Keratinocyte (primary cell): ENCODE data around the gene CACNA1F.

ENCODE experiments used
- EZH2 ChIP-seq: IDR thresholded peaks from one replicate; pipeline ENCODE4 v1.6.1; 2012; ENCODE audit warnings: inconsistent platforms, mild to moderate bottlenecking, low read length, moderate library complexity
- TF ChIP-seq, protein P1 (sequence below), 3 experiments: IDR thresholded peaks in 1 of 3; conservative IDR thresholded peaks in 1 of 3; optimal IDR thresholded peaks in 1 of 3; 2 replicates in 2 of 3; 3 replicates in 1 of 3; pipeline versions ENCODE3 to v1.5.1; 2011; ENCODE audit warnings: low read length in 3 of 3, mild to moderate bottlenecking in 3 of 3, moderate library complexity in 2 of 3, control low read depth in 1 of 3, inconsistent platforms in 1 of 3; ENCODE audit not compliant: insufficient read depth in 2 of 3; ENCODE audit errors: extremely low read depth in 1 of 3

- TF ChIP-seq, protein P1, sequence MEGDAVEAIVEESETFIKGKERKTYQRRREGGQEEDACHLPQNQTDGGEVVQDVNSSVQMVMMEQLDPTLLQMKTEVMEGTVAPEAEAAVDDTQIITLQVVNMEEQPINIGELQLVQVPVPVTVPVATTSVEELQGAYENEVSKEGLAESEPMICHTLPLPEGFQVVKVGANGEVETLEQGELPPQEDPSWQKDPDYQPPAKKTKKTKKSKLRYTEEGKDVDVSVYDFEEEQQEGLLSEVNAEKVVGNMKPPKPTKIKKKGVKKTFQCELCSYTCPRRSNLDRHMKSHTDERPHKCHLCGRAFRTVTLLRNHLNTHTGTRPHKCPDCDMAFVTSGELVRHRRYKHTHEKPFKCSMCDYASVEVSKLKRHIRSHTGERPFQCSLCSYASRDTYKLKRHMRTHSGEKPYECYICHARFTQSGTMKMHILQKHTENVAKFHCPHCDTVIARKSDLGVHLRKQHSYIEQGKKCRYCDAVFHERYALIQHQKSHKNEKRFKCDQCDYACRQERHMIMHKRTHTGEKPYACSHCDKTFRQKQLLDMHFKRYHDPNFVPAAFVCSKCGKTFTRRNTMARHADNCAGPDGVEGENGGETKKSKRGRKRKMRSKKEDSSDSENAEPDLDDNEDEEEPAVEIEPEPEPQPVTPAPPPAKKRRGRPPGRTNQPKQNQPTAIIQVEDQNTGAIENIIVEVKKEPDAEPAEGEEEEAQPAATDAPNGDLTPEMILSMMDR (optimal IDR thresholded peaks at IDR 0.05 in 1 of 3, IDR thresholded peaks at IDR 0.05 in 1 of 3, conservative IDR thresholded peaks at IDR 0.05 in 1 of 3; ENCODE audit: extremely low read depth in 1 of 3, insufficient read depth in 2 of 3, low read length in 3 of 3): no peak
- TF ChIP-seq EZH2: no peak
Observed at GRCh38 chrX:49256268-49256995, 23.3 kb upstream of the CACNA1F start.
